Mucosa of stomach (tissue), 1 donor: ENCODE measurements around the gene TPPP.
"Not testable (repeated sequence)": the region's sequence is repeated elsewhere in the genome, so short reads cannot be mapped to it uniquely, and the experiment has no call there.

Experiments
- H3K27me3 ChIP-seq: one replicate; pipeline ENCODE4 v1.7.0; 2013; ENCODE audit warnings: mild to moderate bottlenecking, low read length; ENCODE audit not compliant: control insufficient read depth, insufficient read depth
- H3K36me3 ChIP-seq: one replicate; pipeline ENCODE4 v1.7.0; 2013; ENCODE audit warnings: low read length; ENCODE audit not compliant: control insufficient read depth, insufficient read depth
- H3K4me1 ChIP-seq: one replicate; pipeline ENCODE4 v1.7.0; 2013; ENCODE audit warnings: mild to moderate bottlenecking, low read length; ENCODE audit not compliant: control insufficient read depth, insufficient read depth
- H3K4me3 ChIP-seq: one replicate; pipeline ENCODE4 v1.7.0; 2013; ENCODE audit warnings: low read length
- H3K9ac ChIP-seq: one replicate; pipeline ENCODE4 v1.7.0; 2013; ENCODE audit warnings: mild to moderate bottlenecking, low read length, moderate library complexity
- H3K9me3 ChIP-seq: one replicate; pipeline ENCODE4 v1.7.0; 2013; ENCODE audit warnings: mild to moderate bottlenecking, low read length, moderate library complexity; ENCODE audit not compliant: control insufficient read depth
- donor health status: Pancreatic carcinoma.

Gene TPPP

DNA sequence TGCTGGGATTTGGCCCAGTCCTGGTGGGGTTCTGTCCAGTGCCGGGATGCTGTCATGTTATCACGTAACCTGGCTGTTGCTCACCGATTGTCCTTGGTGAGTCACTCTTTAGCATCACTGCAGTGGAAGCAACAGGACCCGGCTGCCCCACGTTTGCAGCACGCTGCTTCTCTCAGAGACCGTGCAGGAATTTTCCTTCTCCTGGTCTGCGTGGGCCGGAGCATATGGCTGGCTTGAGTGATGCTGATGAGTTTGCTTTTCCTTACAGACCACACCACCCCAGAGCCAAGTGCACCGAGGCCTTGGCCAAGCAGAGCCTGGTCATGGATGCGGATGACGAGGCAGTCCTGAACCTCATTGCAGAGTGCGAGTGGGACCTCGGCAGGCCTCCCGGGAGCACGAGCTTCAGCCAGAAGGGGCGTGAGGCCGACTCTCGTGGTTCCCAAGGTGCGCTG lies 59.6 kb downstream of the TPPP start:
- no peak overlapping the region for H3K4me3 ChIP-seq
- peaks cover 6% of the 10 kb centered on the region for H3K36me3 ChIP-seq
- no peaks in the 10 kb centered on the region for H3K4me1 ChIP-seq
- no peaks in the 10 kb centered on the region for H3K27me3 ChIP-seq
- H3K9me3 ChIP-seq = no peaks in the 10 kb centered on the region
- H3K9ac ChIP-seq = no peak overlapping the region

DNA sequence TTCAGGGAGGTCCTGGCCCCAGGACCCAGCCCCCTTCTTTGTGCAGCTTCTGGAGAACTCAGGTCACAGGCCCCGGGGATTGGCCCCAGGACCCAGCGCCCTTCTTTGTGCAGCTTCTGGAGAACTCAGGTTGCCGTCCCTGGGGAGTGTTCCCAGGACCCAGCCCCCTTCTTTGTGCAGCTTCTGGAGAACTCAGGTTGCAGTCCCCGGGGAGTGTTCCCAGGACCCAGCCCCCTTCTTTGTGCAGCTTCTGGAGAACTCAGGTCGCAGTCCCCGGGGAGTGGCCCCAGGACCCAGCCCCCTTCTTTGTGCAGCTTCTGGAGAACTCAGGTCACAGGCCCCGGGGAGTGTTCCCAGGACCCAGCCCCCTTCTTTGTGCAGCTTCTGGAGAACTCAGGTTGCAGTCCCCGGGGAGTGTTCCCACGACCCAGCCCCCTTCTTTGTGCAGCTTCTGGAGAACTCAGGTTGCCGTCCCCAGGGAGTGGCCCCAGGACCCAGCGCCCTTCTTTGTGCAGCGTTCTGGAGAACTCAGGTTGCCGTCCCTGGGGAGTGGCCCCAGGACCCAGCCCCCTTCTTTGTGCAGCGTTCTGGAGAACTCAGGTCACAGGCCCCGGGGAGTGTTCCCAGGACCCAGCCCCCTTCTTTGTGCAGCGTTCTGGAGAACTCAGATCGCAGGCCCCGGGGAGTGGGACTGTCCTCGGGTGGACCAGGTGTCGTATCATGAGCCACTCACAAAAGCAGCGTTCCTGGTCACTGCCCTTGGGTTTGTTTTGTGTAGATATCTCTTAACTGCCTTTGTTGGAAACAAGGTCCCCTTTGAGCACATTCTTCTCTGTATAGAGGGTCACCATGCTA lies 64.6 kb downstream of the TPPP start:
- H3K9ac ChIP-seq, H3K4me3 ChIP-seq, H3K27me3 ChIP-seq, H3K4me1 ChIP-seq, H3K9me3 ChIP-seq, H3K36me3 ChIP-seq: not testable (repeated sequence)

DNA sequence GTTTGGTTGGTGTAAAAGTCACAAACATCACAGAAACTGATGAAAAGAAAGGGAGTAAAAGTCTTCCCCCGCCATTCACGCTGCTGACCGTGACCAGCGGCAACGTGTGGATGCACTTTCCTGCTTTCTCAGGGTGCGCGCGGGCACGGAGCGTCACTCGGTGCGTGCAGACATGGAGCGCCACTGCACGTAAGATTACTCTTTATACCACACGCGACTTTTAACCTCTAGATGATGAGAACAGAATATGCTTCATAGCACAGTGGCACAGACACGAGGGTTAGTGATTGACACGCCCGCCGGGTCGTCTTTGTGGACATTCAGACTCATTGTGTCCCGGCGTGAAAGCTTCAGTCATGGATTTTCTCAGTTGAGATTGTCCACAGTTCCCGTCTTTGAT lies 65.3 kb downstream of the TPPP start:
- H3K9me3 ChIP-seq = no peaks in the 10 kb centered on the region
- no peak overlapping the region for H3K9ac ChIP-seq
- H3K36me3 ChIP-seq = no peaks in the 10 kb centered on the region
- H3K27me3 ChIP-seq = no peaks in the 10 kb centered on the region
- H3K4me1 ChIP-seq = no peaks in the 10 kb centered on the region
- no peak overlapping the region for H3K4me3 ChIP-seq

DNA sequence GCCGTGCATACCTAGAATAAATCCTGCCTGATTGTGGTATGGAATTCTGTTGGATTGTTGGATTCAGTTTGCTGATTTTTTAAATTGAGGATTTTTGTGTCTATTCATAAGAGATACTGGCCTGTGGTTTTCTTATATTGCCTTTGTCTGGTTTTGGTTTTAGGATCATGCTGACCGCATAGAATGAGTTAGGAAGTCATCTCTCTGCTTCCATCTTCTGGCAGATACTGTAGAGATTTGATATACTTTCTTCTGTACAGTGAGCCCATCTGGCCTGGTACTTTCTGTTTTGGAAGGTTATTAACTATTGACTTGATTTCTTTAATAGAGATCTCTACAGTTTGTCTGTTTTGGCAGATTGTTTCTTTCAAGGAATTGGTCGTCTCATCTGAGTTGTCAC lies 66.3 kb downstream of the TPPP start:
- H3K36me3 ChIP-seq = no peaks in the 10 kb centered on the region
- H3K9me3 ChIP-seq = no peaks in the 10 kb centered on the region
- no peaks in the 10 kb centered on the region for H3K27me3 ChIP-seq
- no peak overlapping the region for H3K9ac ChIP-seq
- no peak overlapping the region for H3K4me3 ChIP-seq
- no peaks in the 10 kb centered on the region for H3K4me1 ChIP-seq

DNA sequence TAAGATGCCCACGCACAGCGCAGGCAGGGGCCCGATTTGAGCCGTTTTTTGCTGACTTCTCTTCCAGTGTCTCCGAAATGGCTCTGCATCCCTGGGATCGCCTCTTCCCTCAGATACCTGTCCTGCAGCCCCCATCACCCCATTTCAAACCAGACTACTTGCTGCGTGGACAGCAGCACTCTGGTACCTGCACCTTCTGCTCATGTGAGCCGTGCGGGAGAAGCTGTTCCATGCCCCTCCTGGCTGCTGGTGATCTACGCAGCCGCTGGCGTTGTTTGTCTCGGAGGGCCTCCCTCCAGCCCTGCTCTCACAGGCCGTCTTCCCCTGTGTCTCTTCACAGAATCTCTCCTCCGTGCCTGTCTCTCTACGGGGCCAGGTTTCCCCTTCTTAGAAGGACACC lies 67.6 kb downstream of the TPPP start:
- H3K36me3 ChIP-seq = no peaks in the 10 kb centered on the region
- no peak overlapping the region for H3K9ac ChIP-seq
- H3K27me3 ChIP-seq = no peaks in the 10 kb centered on the region
- H3K9me3 ChIP-seq = no peaks in the 10 kb centered on the region
- no peak overlapping the region for H3K4me3 ChIP-seq
- H3K4me1 ChIP-seq = no peaks in the 10 kb centered on the region

DNA sequence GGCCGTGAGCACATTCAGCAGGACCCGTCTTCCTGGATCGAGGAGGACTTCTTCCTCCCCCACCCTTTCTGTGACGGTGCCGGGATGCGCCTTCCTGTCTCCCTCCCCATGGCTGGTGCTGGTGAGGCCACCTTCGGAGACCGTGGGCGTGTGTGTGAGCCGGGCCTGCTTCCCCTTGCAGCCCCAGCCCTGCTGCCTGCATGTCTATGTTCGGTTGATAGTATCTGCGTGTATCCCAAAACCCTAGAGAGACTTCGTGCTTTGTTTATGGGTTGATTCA lies 68.3 kb downstream of the TPPP start:
- H3K4me1 ChIP-seq = no peaks in the 10 kb centered on the region
- no peak overlapping the region for H3K9ac ChIP-seq
- H3K27me3 ChIP-seq = no peaks in the 10 kb centered on the region
- H3K4me3 ChIP-seq = no peak overlapping the region
- no peaks in the 10 kb centered on the region for H3K9me3 ChIP-seq
- H3K36me3 ChIP-seq = no peaks in the 10 kb centered on the region

DNA sequence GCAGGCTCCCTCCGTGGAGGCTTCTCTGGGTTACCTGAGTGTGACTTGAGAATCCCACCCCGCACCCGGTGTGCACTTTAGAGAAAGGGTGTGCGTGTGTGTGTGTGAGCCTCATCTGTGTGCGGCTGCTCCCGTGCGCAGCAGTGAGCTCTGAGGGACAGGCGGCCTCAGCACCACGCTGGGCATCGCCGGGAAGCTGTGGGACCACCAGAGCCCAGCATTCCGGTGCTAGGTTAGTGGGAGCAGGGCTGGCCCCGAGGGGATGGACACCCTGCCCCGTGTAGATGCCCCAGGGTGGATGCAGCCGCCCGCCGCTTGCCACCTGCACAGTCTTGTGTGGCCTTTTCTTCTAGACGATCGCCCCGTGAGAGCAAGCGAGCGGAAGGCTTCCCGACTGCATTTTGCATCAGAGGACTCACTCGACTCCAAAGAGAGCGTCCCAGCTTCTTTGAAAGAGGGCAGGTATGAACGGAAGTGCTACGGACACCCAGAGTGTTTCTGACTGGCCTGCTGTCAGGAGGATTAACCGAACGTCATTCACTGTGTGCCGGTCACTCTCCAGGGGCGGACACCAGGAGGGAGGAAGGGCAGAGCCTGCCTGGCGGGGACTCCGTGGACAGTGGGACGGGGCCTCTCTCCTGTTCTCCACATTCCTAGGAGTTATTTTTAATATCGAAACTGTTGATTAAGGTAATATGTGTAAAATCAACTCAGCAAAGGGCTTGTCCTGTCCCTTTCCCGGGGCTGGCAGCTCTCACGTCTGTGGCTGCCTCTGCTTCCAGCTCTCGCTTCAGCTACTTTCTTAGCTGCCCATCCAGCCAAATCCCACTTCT lies 68.8 kb downstream of the TPPP start:
- Histone ChIP-seq H3K4me1 (no peaks in the 10 kb centered on the region), H3K4me3 (no peak overlapping the region), H3K36me3 (no peaks in the 10 kb centered on the region), H3K9ac (no peak overlapping the region), H3K9me3 (no peaks in the 10 kb centered on the region), H3K27me3 (no peaks in the 10 kb centered on the region)

DNA sequence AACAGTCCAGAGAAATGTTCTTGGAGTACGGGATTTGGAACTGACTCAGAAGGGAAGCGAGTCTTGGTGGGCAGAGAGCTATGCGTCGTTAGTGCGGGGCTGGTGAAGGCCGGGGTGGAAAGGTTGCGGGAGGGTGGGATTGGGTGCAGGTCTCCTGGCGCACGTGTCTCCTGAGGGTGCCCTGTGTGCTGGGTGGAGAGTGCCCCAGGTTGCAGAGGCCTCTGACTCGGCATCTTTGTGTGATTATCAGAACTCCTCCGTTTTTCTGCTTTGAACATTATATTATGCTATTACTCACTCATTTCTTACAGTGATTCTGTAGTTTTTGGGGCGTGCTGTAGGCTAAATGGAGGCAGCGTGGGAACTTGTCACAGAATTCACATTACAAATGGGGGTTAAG lies 69.6 kb downstream of the TPPP start:
- Histone ChIP-seq H3K4me3 (no peak overlapping the region), H3K27me3 (no peaks in the 10 kb centered on the region), H3K9me3 (no peaks in the 10 kb centered on the region), H3K9ac (no peak overlapping the region), H3K4me1 (no peaks in the 10 kb centered on the region), H3K36me3 (no peaks in the 10 kb centered on the region)

DNA sequence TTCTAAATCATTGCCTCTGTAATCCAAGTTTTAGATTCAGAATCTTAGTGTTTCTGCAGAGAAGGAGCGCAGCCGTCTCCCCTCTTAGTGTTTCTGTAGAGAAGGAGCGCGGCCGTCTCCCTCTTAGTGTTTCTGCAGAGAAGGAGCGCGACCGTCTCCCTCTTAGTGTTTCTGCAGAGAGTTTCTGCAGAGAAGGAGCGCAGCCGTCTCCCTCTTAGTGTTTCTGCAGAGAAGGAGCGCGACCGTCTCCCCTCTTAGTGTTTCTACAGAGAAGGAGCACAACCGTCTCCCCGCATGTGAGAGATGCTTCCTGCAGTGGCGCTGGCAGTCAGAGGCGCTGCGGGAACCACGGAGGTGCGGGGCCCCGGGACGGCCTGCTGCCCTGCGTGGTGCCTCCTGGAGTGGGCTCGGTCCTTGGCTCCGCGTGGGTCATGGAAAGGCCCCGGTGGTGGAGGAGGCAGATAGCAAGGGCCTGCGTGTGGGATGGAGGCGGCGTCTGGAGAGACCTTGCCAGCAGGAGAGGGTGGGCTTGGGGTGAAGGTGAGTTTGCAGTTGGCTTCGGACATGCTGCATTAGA lies 70.1 kb downstream of the TPPP start:
- no peak overlapping the region for H3K4me3 ChIP-seq
- H3K4me1 ChIP-seq = no peaks in the 10 kb centered on the region
- H3K27me3 ChIP-seq = no peaks in the 10 kb centered on the region
- no peaks in the 10 kb centered on the region for H3K36me3 ChIP-seq
- H3K9ac ChIP-seq = no peak overlapping the region
- H3K9me3 ChIP-seq = no peaks in the 10 kb centered on the region

DNA sequence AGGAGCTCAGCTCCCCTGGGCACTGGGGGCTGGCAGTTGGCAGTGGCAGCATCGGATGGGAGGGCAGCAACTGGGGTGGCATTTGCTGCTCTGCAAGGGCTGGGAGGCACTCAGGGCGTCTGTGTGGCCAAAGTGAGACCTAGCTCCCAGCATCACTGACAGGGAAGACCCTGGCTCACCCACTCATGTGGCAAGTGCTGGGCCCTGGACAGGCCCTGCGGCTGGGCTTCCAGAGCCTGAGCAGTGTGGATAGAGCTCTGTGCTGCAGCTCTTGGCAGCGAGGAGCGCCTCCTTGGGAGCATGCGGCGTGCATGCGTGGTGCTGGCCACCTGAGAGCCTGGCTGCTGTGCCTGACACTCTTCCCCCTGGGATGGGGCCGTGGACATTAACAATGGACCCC lies 70.8 kb downstream of the TPPP start:
- Histone ChIP-seq H3K36me3 (no peaks in the 10 kb centered on the region), H3K27me3 (no peaks in the 10 kb centered on the region), H3K4me3 (no peak overlapping the region), H3K9ac (no peak overlapping the region), H3K4me1 (no peaks in the 10 kb centered on the region), H3K9me3 (no peaks in the 10 kb centered on the region)

DNA sequence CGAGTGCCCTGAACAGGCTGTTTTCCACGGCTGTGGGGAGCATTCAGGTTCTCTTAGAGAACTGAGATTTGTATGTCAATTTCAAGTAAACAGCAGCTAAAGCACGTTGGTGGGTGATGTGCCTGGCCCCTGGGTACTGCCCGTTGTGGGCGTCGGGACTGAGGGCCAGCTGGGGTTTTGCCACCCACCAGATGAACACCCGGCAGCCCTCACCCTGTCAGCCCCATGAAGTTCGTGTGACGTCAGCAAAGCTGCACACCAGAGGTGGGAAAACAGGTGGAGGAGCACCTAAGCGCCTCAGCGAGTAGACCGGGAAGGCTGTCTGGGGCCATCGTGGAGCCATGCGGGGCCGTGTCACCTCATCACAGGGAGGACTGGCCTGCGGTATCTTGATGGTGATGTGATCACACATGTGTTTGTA lies 71.8 kb downstream of the TPPP start:
- Histone ChIP-seq H3K9ac (no peak overlapping the region), H3K27me3 (no peaks in the 10 kb centered on the region), H3K36me3 (no peaks in the 10 kb centered on the region), H3K9me3 (no peaks in the 10 kb centered on the region), H3K4me1 (no peaks in the 10 kb centered on the region), H3K4me3 (no peak overlapping the region)

DNA sequence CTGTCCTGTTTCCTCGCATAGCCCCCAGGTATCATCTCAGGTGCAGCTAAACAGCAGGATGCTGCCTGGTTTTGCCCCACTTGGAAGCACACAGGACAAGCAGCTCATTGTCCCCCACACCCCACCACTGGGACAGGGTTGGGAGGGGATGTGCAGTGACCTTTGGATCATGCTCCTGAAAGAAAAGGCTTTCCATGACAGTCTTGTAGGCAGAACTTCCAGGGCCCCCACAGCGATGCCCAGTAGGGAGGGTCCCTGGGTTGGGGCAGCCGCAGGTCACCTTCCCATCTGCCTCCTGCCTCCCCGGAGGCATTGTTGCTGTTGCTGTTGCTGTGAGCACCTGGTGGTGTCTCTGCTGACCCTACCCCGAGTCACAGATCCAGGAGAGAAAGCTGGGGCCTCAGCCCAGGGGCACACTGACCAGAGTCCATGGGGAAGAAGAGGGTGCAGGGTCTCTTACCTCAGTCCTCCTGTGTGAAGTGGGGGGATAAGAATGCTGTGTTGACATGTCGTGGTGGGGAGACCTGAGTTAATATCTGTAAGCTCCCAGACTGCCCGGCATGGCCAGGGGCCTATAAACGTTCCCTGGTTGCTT lies 72.5 kb downstream of the TPPP start:
- no peak overlapping the region for H3K4me3 ChIP-seq
- H3K4me1 ChIP-seq = no peaks in the 10 kb centered on the region
- H3K27me3 ChIP-seq = no peaks in the 10 kb centered on the region
- no peaks in the 10 kb centered on the region for H3K36me3 ChIP-seq
- no peaks in the 10 kb centered on the region for H3K9me3 ChIP-seq
- H3K9ac ChIP-seq = no peak overlapping the region
